ENCODE data around the gene RASSF8. TPM values are rescaled to one million over a fixed set of nuclear protein-coding genes. Genes with fewer than 3 reads are reported as not detected.

The RASSF8 gene
- total RNA-seq, 1 donor from 2014 or later = 35.3 TPM

DNA sequence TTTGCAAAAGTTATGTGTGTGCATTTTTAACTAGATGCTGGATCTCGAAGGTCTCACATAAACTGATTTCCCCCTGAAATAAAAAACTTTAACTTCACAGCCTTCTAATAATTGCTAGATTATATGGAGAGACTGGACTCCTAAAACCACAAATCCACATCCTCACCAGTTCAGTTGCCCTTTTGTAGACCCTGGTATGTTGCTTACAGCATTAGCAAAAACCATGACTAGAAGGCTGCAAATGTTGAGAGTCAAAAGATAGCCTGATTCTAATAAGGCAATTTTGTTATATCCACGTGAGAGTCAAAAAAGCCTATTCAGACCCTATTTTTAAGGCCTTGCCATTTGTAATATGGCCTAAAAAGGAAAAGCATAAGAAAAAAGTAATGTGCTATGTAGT is 37.4 kb downstream of the RASSF8 start:
- Histone ChIP-seq H3K36me3 (ENCODE audit: control insufficient read depth, insufficient read depth, low read length) (no peaks in the 10 kb centered on the region), H3K4me3 (ENCODE audit: low read depth, low read length) (no peak overlapping the region), H3K27me3 (ENCODE audit: control insufficient read depth, insufficient read depth, low read length) (no peaks in the 10 kb centered on the region)
- no peak for DNase-seq (ENCODE audit: low read depth)
- TF ChIP-seq, protein P1, sequence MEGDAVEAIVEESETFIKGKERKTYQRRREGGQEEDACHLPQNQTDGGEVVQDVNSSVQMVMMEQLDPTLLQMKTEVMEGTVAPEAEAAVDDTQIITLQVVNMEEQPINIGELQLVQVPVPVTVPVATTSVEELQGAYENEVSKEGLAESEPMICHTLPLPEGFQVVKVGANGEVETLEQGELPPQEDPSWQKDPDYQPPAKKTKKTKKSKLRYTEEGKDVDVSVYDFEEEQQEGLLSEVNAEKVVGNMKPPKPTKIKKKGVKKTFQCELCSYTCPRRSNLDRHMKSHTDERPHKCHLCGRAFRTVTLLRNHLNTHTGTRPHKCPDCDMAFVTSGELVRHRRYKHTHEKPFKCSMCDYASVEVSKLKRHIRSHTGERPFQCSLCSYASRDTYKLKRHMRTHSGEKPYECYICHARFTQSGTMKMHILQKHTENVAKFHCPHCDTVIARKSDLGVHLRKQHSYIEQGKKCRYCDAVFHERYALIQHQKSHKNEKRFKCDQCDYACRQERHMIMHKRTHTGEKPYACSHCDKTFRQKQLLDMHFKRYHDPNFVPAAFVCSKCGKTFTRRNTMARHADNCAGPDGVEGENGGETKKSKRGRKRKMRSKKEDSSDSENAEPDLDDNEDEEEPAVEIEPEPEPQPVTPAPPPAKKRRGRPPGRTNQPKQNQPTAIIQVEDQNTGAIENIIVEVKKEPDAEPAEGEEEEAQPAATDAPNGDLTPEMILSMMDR (IDR thresholded peaks at IDR 0.05; ENCODE audit: insufficient read depth, low read length, poor library complexity, severe bottlenecking) = no peak

DNA sequence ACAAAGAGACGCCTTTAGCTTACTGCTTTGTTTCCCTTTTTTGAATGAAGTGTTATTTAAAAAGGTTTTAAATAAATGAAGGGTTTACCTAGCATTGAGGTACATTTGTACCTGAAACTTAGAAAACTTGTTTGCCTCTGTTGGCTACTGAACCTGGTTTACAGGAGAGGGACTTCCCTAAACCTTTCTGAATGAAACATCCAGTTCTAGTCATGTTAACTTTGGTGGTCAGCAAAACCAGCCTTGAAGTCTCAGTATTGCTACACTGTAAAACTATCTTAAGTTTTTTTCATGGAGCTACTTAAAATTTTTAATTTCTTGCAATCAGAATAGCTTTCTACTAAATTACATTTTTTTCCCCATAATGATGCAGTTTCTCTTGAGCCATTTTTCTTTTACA is 38.2 kb downstream of the RASSF8 start:
- Histone ChIP-seq H3K27me3 (ENCODE audit: control insufficient read depth, insufficient read depth, low read length) (no peaks in the 10 kb centered on the region), H3K4me3 (ENCODE audit: low read depth, low read length) (no peak overlapping the region), H3K36me3 (ENCODE audit: control insufficient read depth, insufficient read depth, low read length) (no peaks in the 10 kb centered on the region)
- DNase-seq (ENCODE audit: low read depth) = no peak
- TF ChIP-seq, protein P1 (IDR thresholded peaks at IDR 0.05; ENCODE audit: insufficient read depth, low read length, poor library complexity, severe bottlenecking) = no peak

- peak; percentile 80 for DNase-seq (ENCODE audit: low read depth)
- no peaks in the 10 kb centered on the region for H3K27me3 ChIP-seq (ENCODE audit: control insufficient read depth, insufficient read depth, low read length)
- H3K36me3 ChIP-seq (ENCODE audit: control insufficient read depth, insufficient read depth, low read length) = no peaks in the 10 kb centered on the region
- no peak overlapping the region for H3K4me3 ChIP-seq (ENCODE audit: low read depth, low read length)
- TF ChIP-seq, protein P1 (IDR thresholded peaks at IDR 0.05; ENCODE audit: insufficient read depth, low read length, poor library complexity, severe bottlenecking) = no peak
Observed at GRCh38 chr12:25997201-25997963, 38.9 kb downstream of the RASSF8 start.

- Histone ChIP-seq H3K4me3 (ENCODE audit: low read depth, low read length) (no peak overlapping the region), H3K27me3 (ENCODE audit: control insufficient read depth, insufficient read depth, low read length) (no peaks in the 10 kb centered on the region), H3K36me3 (ENCODE audit: control insufficient read depth, insufficient read depth, low read length) (no peaks in the 10 kb centered on the region)
- TF ChIP-seq, protein P1 (IDR thresholded peaks at IDR 0.05; ENCODE audit: insufficient read depth, low read length, poor library complexity, severe bottlenecking) = no peak
- no peak for DNase-seq (ENCODE audit: low read depth)
Observed at GRCh38 chr12:26000898-26001297, 42.4 kb downstream of the RASSF8 start.

GRCh38 chr12:26001530-26001929 is 43.0 kb downstream of the RASSF8 start:
- no peaks in the 10 kb centered on the region for H3K27me3 ChIP-seq (ENCODE audit: control insufficient read depth, insufficient read depth, low read length)
- no peak for DNase-seq (ENCODE audit: low read depth)
- no peaks in the 10 kb centered on the region for H3K36me3 ChIP-seq (ENCODE audit: control insufficient read depth, insufficient read depth, low read length)
- TF ChIP-seq, protein P1 (IDR thresholded peaks at IDR 0.05; ENCODE audit: insufficient read depth, low read length, poor library complexity, severe bottlenecking) = no peak
- no peak overlapping the region for H3K4me3 ChIP-seq (ENCODE audit: low read depth, low read length)

DNA sequence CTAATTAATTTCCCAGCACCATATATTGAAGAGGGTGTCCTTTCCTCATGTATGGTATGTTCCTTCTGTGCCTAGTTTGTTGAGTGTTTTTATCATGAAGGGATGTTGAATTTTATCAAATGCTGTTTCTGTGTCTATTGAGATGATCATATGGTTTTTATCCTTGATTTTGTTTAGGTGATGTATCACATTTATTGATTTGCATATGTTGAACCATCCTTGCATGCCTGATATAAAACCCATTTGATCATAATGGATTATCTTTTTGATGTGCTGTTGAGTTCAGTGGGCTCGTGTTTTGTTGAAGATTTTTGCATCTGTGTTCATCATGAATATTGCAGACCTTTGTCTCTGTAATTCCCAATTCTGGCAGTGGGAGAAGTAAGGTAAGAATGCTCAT is 44.6 kb downstream of the RASSF8 start:
- no peak for DNase-seq (ENCODE audit: low read depth)
- no peaks in the 10 kb centered on the region for H3K27me3 ChIP-seq (ENCODE audit: control insufficient read depth, insufficient read depth, low read length)
- no peak overlapping the region for H3K4me3 ChIP-seq (ENCODE audit: low read depth, low read length)
- TF ChIP-seq, protein P1 (IDR thresholded peaks at IDR 0.05; ENCODE audit: insufficient read depth, low read length, poor library complexity, severe bottlenecking) = no peak
- no peaks in the 10 kb centered on the region for H3K36me3 ChIP-seq (ENCODE audit: control insufficient read depth, insufficient read depth, low read length)
